Transverse colon (tissue), 4 donors: Measurements from ENCODE around the gene XPO6. TPM values are rescaled to one million over a fixed set of nuclear protein-coding genes. Genes with fewer than 3 reads are reported as not detected.

Experiments used
- DNase-seq: peaks from one replicate; pipeline ENCODE4 v3.0.0-alpha.2; 2019
- H3K27ac ChIP-seq, 4 donors: fragments of 200-600 bp; sonication (generic); 2 replicates each; pipeline ENCODE4 v1.5.1; 2016 to 2018; ENCODE audit warnings: inconsistent platforms in 4 of 4
- H3K27me3 ChIP-seq: fragments of 200-600 bp; sonication (generic); 2 replicates; pipeline ENCODE4 v1.5.1; 2017; ENCODE audit warnings: inconsistent platforms
- H3K36me3 ChIP-seq, 4 donors: fragments of 200-600 bp; sonication (generic); 2 replicates each; pipeline ENCODE4 v1.5.1; 2017 to 2019; ENCODE audit warnings: inconsistent platforms in 4 of 4
- H3K4me1 ChIP-seq, 4 donors: fragments of 200-600 bp; sonication (generic); 2 replicates each; pipeline ENCODE4 v1.5.1; 2017 to 2020; ENCODE audit warnings: inconsistent platforms in 4 of 4
- H3K4me3 ChIP-seq, 4 donors: fragments of 200-600 bp; sonication (generic); 1 replicate in 1 of 4; 2 replicates in 3 of 4; pipeline versions ENCODE4 v1.5.1 to v1.6.1; 2017 to 2019; ENCODE audit warnings: inconsistent platforms in 4 of 4
- H3K9me3 ChIP-seq, 2 donors: fragments of 200-600 bp; sonication (generic); 2 replicates each; pipeline ENCODE4 v1.5.1; 2017 to 2019; ENCODE audit warnings: inconsistent platforms in 2 of 2
- EP300 ChIP-seq: sonication (generic); formaldehyde crosslinking; IDR thresholded peaks from one replicate; pipeline ENCODE4 v1.6.1; 2017; ENCODE audit warnings: antibody characterized with exemption, low read depth
- POLR2A ChIP-seq: fragments of 450-650 bp; IDR thresholded peaks from one replicate; pipeline ENCODE4 v1.6.1; 2016; ENCODE audit warnings: antibody characterized with exemption, mild to moderate bottlenecking, moderate library complexity
- POLR2AphosphoS5 ChIP-seq, 3 donors: sonication (generic); formaldehyde crosslinking; IDR thresholded peaks; one replicate each; pipeline ENCODE4 v1.6.1; 2016; ENCODE audit warnings: antibody characterized with exemption in 3 of 3
- WGBS, 2 donors: methylation state at CpG; one replicate each; pipeline ENCODE4 v1.1.5; 2018; ENCODE audit warnings: low coverage in 1 of 2; 5-methylcytosine and 5-hydroxymethylcytosine counted together
- in situ Hi-C, 4 donors: fragments of 200-750 bp; cut with MboI; loops; one replicate each; pipeline versions ENCODE4 v1.15.0 to v1.15.1; 2017; ENCODE audit warnings: low sequenced_read_pairs in 3 of 4, low pct_ligation_motif_present in 1 of 4, low pct_unique_long_range_greater_than_20kb in 1 of 4
- intact Hi-C: fragments of 100-400 bp; cut with DNase I; formaldehyde crosslinking; loops from one replicate; pipeline ENCODE4 v1.15.1; 2023; ENCODE audit warnings: low total_unique reads
- total RNA-seq, 4 donors: library from RNA; depleted of rRNA; stranded (reverse); fragments of >200 nt; gene quantifications; one replicate each; pipeline ENCODE4 v1.1.0, GENCODE V29; 2016
- TF ChIP-seq, protein P1 (sequence below), 5 experiments: fragments of 200-600 bp in 3 of 5; fragments of 450-650 bp in 2 of 5; sonication (generic) in 3 of 5; IDR thresholded peaks; 1 replicate in 2 of 5; 2 replicates in 3 of 5; pipeline ENCODE4 v1.5.1; 2016 to 2017; ENCODE audit warnings: antibody characterized with exemption in 5 of 5, inconsistent platforms in 3 of 5, mild to moderate bottlenecking in 2 of 5, moderate library complexity in 1 of 5

The XPO6 gene
- total RNA-seq, 4 donors from 2014 or later, result 140 to 254 (median 204) TPM

DNA sequence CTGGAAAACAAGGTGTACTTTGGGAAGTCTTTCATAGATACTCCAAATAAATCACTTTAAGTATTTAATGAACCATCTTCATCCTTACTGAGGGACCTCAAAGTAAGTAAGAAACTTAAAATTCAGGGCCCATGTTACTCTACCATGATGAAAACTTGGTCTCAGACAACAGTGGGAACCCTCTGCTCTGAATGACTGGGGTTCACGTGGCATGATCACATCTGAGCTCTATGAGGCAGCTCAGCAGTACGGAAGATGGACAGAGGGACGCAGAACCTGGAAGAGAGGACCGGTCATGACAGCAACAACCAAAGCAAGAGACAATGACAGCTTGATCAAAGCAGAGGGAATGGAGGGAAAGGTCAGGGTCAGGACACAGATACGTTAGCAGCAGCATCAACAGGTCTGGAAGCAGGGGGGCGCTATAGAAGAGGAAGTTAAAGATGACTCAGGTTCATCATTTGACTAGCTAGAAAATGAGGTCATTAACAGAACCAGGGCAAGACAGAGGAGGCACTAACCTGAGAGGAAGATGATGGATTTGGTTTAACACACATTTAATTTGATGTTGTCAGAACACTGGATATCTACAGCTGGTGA lies 9.5 kb downstream of the XPO6 start:
- H3K27ac ChIP-seq, result no peak overlapping the region
- no peak for TF ChIP-seq EP300
- H3K9me3 ChIP-seq, result no peaks in the 10 kb centered on the region
- intact Hi-C loops, result no loop called here
- no peaks in the 10 kb centered on the region for H3K27me3 ChIP-seq
- H3K36me3 ChIP-seq, result peaks cover 0 to 23% (median 4%) of the 10 kb centered on the region in 4 donors
- H3K4me3 ChIP-seq, result no peak overlapping the region
- peaks cover 0 to 24% (median 6%) of the 10 kb centered on the region in 4 donors for H3K4me1 ChIP-seq
- in situ Hi-C loops, result no loop called here
- WGBS, 2 donors, result 90 to 93% methylated on average over 2 to 6 of the region's 6 CpGs
- DNase-seq, result no peak

DNA sequence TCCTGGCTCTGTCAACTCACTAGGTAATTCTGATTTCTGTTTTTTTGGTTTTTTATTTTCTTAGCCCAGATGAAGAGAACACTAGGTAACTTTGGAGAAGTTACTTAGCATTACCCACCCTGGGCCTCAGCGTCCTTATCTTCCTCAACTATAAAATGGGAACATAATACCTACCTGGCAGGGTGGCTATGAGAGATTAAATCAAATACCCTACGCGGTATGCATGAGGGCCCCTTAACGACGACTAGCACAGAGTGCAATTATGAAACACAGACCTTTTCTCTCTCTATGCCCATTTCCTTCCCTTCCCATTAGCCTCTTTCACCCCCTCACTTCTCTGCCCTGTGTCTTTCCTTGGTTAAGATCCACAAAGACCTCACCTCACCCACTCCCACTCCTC lies 11.1 kb downstream of the XPO6 start:
- 73 to 86% methylated on average over 5 of the region's 5 CpGs for WGBS, 2 donors
- in situ Hi-C loops (no loop called here), intact Hi-C loops (no loop called here)
- no peak overlapping the region for H3K27ac ChIP-seq
- no peak for DNase-seq
- H3K4me3 ChIP-seq, result no peak overlapping the region
- H3K4me1 ChIP-seq, result peaks cover 0 to 18% (median 5%) of the 10 kb centered on the region in 4 donors
- no peaks in the 10 kb centered on the region for H3K27me3 ChIP-seq
- H3K36me3 ChIP-seq, result peaks cover 0 to 23% (median 4%) of the 10 kb centered on the region in 4 donors
- TF ChIP-seq, protein P1, sequence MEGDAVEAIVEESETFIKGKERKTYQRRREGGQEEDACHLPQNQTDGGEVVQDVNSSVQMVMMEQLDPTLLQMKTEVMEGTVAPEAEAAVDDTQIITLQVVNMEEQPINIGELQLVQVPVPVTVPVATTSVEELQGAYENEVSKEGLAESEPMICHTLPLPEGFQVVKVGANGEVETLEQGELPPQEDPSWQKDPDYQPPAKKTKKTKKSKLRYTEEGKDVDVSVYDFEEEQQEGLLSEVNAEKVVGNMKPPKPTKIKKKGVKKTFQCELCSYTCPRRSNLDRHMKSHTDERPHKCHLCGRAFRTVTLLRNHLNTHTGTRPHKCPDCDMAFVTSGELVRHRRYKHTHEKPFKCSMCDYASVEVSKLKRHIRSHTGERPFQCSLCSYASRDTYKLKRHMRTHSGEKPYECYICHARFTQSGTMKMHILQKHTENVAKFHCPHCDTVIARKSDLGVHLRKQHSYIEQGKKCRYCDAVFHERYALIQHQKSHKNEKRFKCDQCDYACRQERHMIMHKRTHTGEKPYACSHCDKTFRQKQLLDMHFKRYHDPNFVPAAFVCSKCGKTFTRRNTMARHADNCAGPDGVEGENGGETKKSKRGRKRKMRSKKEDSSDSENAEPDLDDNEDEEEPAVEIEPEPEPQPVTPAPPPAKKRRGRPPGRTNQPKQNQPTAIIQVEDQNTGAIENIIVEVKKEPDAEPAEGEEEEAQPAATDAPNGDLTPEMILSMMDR (IDR thresholded peaks at IDR 0.05), result no peak
- no peak for TF ChIP-seq EP300
- TF ChIP-seq POLR2A, result no peak
- TF ChIP-seq POLR2AphosphoS5 (IDR thresholded peaks at IDR 0.05), result no peak
- H3K9me3 ChIP-seq, result no peaks in the 10 kb centered on the region

DNA sequence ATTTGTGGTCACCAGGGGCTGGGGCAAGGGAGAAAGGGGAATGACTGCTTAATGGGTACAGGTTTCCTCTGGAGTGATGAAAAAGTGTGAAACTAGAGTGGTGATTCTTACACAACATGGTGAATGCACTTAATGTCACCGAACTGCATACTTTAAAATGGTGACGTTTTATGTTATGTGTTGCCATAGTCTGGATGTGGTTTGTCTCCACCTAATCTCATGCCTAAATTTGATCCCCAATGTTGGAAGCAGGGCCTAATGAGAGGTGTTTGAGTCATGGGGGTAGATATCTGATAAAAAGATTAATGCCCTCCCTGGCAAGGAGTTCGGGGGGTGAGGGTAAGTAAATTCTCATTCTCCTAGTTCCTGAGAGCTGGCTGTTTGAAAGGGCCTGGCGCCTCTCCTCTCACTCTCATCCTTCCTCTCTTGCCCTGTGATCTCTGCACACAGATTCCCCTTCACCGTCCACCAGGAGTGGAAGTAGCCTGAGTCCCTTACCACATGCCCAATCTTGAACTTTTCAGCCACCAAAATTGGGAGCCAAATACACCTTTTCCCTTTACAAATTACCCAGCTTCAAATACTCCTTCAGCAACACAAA lies 15.3 kb downstream of the XPO6 start:
- in situ Hi-C loops (no loop called here), intact Hi-C loops (no loop called here)
- Histone ChIP-seq H3K4me1 (peaks cover 0 to 23% (median 13%) of the 10 kb centered on the region in 4 donors), H3K36me3 (peaks cover 0 to 6% (median 0%) of the 10 kb centered on the region in 4 donors), H3K9me3 (no peaks in the 10 kb centered on the region), H3K27ac (no peak overlapping the region), H3K4me3 (no peak overlapping the region), H3K27me3 (no peaks in the 10 kb centered on the region)
- no peak for DNase-seq
- WGBS, 2 donors, result 79 to 95% methylated on average over 3 to 5 of the region's 5 CpGs
- TF ChIP-seq POLR2A (no peak), EP300 (no peak), POLR2AphosphoS5 (IDR thresholded peaks at IDR 0.05) (no peak)
- TF ChIP-seq, protein P1 (IDR thresholded peaks at IDR 0.05), result no peak

DNA sequence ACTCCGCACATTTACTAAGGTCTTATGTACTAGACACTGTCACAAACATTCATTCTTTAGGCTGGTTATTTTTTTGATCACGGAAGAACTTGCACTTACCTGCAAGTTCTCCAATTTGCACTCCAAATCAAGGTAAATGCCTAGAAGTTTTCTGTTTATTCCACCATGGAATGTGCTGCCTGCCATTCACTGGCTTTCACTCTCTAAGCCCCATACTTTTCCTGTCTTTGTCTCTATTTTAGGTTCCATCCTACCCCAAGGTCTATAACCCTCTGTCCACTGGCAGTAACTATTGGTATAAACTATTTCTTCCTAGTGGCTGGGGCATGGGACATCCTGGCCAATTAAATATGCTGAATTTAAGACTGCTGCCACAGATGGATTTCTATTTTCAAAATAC lies 15.9 kb downstream of the XPO6 start:
- WGBS, 2 donors, result 88 to 93% methylated on average over 1 to 2 of the region's 2 CpGs
- TF ChIP-seq POLR2A (no peak), POLR2AphosphoS5 (IDR thresholded peaks at IDR 0.05) (no peak)
- in situ Hi-C loops, result no loop called here

DNA sequence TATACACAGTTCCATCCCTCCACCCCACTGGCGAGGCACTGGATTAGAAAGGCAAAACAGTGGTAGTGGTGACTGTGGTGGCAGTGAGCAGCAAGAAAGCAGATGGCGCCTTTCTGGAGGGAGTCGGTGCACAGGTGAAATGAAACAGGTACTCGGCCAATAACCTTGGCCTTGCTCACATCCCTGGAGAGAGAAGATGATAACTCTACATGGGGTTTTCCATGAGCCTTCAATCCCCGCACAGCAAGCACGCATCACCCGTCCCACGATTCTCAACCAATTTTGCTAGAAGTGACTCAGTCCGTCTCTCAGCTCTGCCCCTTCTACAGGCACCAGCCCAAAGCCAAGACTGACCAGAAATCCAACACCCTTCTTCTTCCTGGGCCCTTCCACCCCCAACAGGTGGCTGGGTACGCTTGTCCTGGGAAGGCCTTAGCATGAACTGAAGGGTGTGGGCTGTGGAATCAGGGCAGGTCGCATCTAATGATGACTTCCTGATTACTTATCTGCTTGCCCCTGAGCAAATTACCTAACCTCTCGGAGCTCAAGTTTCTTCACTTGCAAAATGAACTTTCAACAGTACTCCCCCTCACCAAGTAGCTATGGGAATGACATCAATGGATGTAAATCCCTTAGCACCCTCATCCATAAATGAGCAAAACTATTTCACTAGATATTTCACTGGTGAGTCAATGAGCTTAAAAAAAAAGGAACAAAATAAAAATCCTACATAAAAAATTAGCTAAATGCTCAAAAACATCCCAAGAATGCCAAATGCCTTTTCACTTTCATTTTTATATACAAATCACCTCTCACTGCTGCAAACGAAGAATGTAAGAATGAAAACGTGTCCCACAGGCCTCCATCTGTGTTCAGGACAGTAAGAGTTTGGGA lies 18.0 kb downstream of the XPO6 start:
- Histone ChIP-seq H3K4me3 (no peak overlapping the region), H3K27me3 (no peaks in the 10 kb centered on the region), H3K27ac (peak overlapping the region; percentile 40 to 57 (median 47)), H3K9me3 (no peaks in the 10 kb centered on the region), H3K4me1 (peaks cover 0 to 43% (median 13%) of the 10 kb centered on the region in 4 donors), H3K36me3 (no peaks in the 10 kb centered on the region)
- 40 to 64% methylated on average over 2 to 14 of the region's 14 CpGs for WGBS, 2 donors
- intact Hi-C loops (no loop called here), in situ Hi-C loops (no loop called here)
- TF ChIP-seq, protein P1 (IDR thresholded peaks at IDR 0.05), result no peak
- TF ChIP-seq EP300, result no peak
- TF ChIP-seq POLR2A, result no peak
- no peak for TF ChIP-seq POLR2AphosphoS5 (IDR thresholded peaks at IDR 0.05)
- no peak for DNase-seq

More for the DNA sequence above, 15.9 kb downstream of the XPO6 start:
- no peaks in the 10 kb centered on the region for H3K27me3 ChIP-seq
- no peak for DNase-seq
- H3K9me3 ChIP-seq, result no peaks in the 10 kb centered on the region
- peaks cover 0 to 4% (median 0%) of the 10 kb centered on the region in 4 donors for H3K36me3 ChIP-seq
- peaks cover 0 to 29% (median 13%) of the 10 kb centered on the region in 4 donors for H3K4me1 ChIP-seq
- intact Hi-C loops, result no loop called here
- no peak overlapping the region for H3K27ac ChIP-seq
- no peak overlapping the region for H3K4me3 ChIP-seq
